Progenitor cell of endocrine pancreas (in vitro differentiated cells): ENCODE data around the gene PEX6. TPM values are rescaled to one million over a fixed set of nuclear protein-coding genes. Genes with fewer than 3 reads are reported as not detected.
A peak's percentile ranks its signal among the peaks of the same experiment; 100 is the strongest.

Experiments used
- DNase-seq: peaks from one replicate; pipeline ENCODE4 v3.0.0; 2021; ENCODE audit warnings: low spot score; ENCODE audit not compliant: unreplicated experiment
- H3K27ac Mint-ChIP-seq: 2 replicates; pipeline ENCODE4 v1.8.0; 2021; ENCODE audit warnings: mild to moderate bottlenecking, moderate library complexity, mixed read lengths
- H3K27me3 Mint-ChIP-seq: 2 replicates; pipeline ENCODE4 v1.8.0; 2021; ENCODE audit warnings: mixed read lengths
- H3K36me3 Mint-ChIP-seq: 2 replicates; pipeline ENCODE4 v1.8.0; 2022; ENCODE audit warnings: mixed read lengths; ENCODE audit not compliant: insufficient read depth
- H3K4me1 Mint-ChIP-seq: 2 replicates; pipeline ENCODE4 v1.8.0; 2021; ENCODE audit warnings: low read depth, mixed read lengths
- H3K4me3 Mint-ChIP-seq: 2 replicates; pipeline ENCODE4 v1.8.0; 2021; ENCODE audit warnings: low read depth, mild to moderate bottlenecking, moderate library complexity, mixed read lengths
- H3K9me3 Mint-ChIP-seq: 2 replicates; pipeline ENCODE4 v1.8.0; 2021; ENCODE audit warnings: low read depth, mixed read lengths
- CTCF ChIP-seq: fragments of 200-600 bp; sonication (generic); IDR thresholded peaks from one replicate; pipeline ENCODE4 v1.5.0; 2021; ENCODE audit warnings: antibody characterized with exemption, mild to moderate bottlenecking; ENCODE audit not compliant: unreplicated experiment
- total RNA-seq: library from RNA; stranded (reverse); gene quantifications from 2 replicates; pipeline ENCODE4 v1.2.1, GENCODE V29; 2021

The PEX6 gene
- total RNA-seq, 1 donor from 2014 or later = 32.3 TPM

GRCh38 chr6:43020847-43021246 lies 41.9 kb upstream of the PEX6 start:
- peak overlapping the region; percentile 71 for H3K27ac Mint-ChIP-seq
- peaks cover 4% of the 10 kb centered on the region for H3K4me1 Mint-ChIP-seq

GRCh38 chr6:43020052-43020705 lies 41.2 kb upstream of the PEX6 start:
- Mint-ChIP-seq H3K9me3 (no peaks in the 10 kb centered on the region), H3K27ac (no peak overlapping the region), H3K4me3 (peak overlapping the region; percentile 58), H3K36me3 (peaks cover 12% of the 10 kb centered on the region), H3K27me3 (no peaks in the 10 kb centered on the region), H3K4me1 (peaks cover 5% of the 10 kb centered on the region)
- no peak for TF ChIP-seq CTCF
- no peak for DNase-seq

More at GRCh38 chr6:43020847-43021246, 41.9 kb upstream of the PEX6 start:
- Mint-ChIP-seq H3K4me3 (peak overlapping the region; percentile 98), H3K36me3 (peaks cover 12% of the 10 kb centered on the region), H3K9me3 (no peaks in the 10 kb centered on the region), H3K27me3 (no peaks in the 10 kb centered on the region)
- DNase-seq = no peak
- no peak for TF ChIP-seq CTCF

GRCh38 chr6:43019152-43019551 lies 40.2 kb upstream of the PEX6 start:
- H3K4me3 Mint-ChIP-seq = no peak overlapping the region
- peaks cover 6% of the 10 kb centered on the region for H3K36me3 Mint-ChIP-seq
- H3K9me3 Mint-ChIP-seq = no peaks in the 10 kb centered on the region
- DNase-seq = no peak
- H3K27me3 Mint-ChIP-seq = no peaks in the 10 kb centered on the region
- H3K27ac Mint-ChIP-seq = peak overlapping the region; percentile 22
- H3K4me1 Mint-ChIP-seq = peaks cover 12% of the 10 kb centered on the region
- no peak for TF ChIP-seq CTCF

- Mint-ChIP-seq H3K36me3 (peaks cover 6% of the 10 kb centered on the region), H3K4me1 (peaks cover 30% of the 10 kb centered on the region), H3K27me3 (no peaks in the 10 kb centered on the region), H3K9me3 (no peaks in the 10 kb centered on the region), H3K27ac (peak overlapping the region; percentile 64), H3K4me3 (no peak overlapping the region)
- DNase-seq = no peak
- no peak for TF ChIP-seq CTCF
These were observed 38.0 kb upstream of the PEX6 start for GRCh38 chr6:43016943-43017334.

GRCh38 chr6:43016176-43016942 lies 37.4 kb upstream of the PEX6 start:
- peak overlapping the region; percentile 57 for H3K4me3 Mint-ChIP-seq
- H3K9me3 Mint-ChIP-seq = no peaks in the 10 kb centered on the region
- TF ChIP-seq CTCF = no peak
- peak overlapping the region; percentile 62 for H3K27ac Mint-ChIP-seq
- H3K4me1 Mint-ChIP-seq = peaks cover 30% of the 10 kb centered on the region
- no peaks in the 10 kb centered on the region for H3K27me3 Mint-ChIP-seq
- peaks cover 10% of the 10 kb centered on the region for H3K36me3 Mint-ChIP-seq
- DNase-seq = no peak
